ENCODE measurements around the gene PSTPIP2. TPM values are rescaled to one million over a fixed set of nuclear protein-coding genes. Genes with fewer than 3 reads are reported as not detected.

Gene PSTPIP2
- total RNA-seq, 1 experiment from 2014 or later, result 6.8 TPM

DNA sequence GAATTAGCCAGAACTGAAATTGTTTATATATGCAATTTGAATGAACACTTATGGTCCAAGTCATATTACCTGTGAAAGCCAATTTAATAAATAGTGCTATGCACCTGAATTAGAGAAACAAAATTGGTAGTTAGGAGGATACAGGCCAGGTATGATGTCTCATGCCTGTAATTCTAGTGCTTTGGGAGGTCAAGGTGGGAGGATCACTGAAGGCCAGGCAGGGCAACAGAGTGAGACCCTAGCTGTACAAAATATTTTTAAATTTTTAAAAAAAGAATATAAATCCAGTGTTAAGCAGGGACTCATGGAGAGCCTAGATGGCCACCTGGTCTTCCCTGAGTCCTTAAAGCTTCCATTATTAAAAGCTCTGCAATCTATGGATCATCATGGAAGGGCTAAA is 7.3 kb upstream of the PSTPIP2 start:
- DNase-seq, result no peak
- no peak overlapping the region for H3K27ac ChIP-seq
- no peaks in the 10 kb centered on the region for H3K9me3 ChIP-seq (replicated peaks)
- no peaks in the 10 kb centered on the region for H3K4me1 ChIP-seq
- H3K36me3 ChIP-seq, result peaks cover 20% of the 10 kb centered on the region
- H3K27me3 ChIP-seq, result no peaks in the 10 kb centered on the region
- H3K4me3 ChIP-seq, result no peak overlapping the region

DNA sequence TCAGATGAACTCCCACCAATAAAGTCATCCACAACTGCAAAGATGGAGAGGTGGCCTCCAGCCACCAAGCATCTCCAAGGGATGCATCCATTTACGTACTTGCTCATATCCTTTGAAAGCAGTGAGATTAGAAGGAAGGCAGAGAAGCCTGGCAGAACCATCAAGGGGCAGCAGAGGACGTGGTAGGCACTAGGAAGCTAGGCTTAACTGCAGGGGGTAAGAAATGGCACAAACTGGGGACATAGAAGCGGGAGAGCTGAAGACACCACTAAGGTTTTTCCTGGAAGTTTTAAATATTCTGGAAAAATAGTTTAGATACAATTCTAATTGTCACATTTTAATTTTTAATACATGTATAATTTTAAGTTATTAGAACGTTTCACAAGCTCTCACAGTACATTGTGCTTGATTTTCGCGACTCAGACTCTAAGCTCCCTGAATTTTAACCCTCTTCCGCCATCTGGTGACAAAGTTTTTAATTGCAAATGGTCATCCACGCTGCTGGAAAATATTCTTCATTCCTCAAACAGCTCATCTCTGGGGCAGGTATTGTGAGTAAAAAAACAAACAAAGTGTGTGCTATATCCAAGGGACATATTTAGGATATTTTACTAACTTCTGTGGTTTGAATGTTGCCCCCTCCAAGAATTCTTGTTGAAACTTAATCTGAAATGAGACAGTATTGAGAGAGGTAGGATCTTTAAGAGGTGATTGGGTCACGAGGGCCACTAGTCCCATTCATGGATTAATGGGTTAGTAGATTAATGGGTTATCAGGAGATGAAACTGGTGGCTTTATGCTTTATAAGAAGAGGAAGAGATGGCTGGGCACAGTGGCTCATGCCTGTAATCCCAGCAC is 1.6 kb upstream of the PSTPIP2 start:
- no peak overlapping the region for H3K4me3 ChIP-seq
- DNase-seq, result peak in 1 of 2 experiments; percentile 64
- H3K27ac ChIP-seq, result no peak overlapping the region
- no peaks in the 10 kb centered on the region for H3K27me3 ChIP-seq
- H3K4me1 ChIP-seq, result no peaks in the 10 kb centered on the region
- H3K36me3 ChIP-seq, result no peaks in the 10 kb centered on the region
- no peaks in the 10 kb centered on the region for H3K9me3 ChIP-seq (replicated peaks)

DNA sequence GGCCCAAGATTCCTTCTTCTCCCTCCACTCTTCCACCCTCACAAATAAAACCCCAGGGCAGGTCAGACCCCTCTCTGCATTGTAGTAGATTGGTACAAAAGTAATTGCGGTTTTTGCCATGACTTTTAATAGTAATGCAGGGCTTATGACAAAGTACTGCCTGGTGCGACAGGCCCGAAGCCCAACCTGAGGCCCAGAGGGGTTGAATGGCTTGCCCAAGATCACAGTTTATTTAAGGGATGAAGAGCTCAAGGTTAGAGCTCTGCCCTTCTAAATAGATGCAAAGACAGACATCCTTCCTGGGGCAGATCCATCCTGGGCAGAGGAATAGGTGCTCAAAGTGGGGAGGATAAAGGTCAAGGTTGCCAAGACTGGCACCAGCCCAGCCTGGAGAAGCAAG is 899 bp upstream of the PSTPIP2 start:
- Histone ChIP-seq H3K27me3 (no peaks in the 10 kb centered on the region), H3K27ac (no peak overlapping the region), H3K36me3 (no peaks in the 10 kb centered on the region), H3K9me3 (replicated peaks) (no peaks in the 10 kb centered on the region), H3K4me1 (no peaks in the 10 kb centered on the region), H3K4me3 (no peak overlapping the region)
- DNase-seq, result no peak

DNA sequence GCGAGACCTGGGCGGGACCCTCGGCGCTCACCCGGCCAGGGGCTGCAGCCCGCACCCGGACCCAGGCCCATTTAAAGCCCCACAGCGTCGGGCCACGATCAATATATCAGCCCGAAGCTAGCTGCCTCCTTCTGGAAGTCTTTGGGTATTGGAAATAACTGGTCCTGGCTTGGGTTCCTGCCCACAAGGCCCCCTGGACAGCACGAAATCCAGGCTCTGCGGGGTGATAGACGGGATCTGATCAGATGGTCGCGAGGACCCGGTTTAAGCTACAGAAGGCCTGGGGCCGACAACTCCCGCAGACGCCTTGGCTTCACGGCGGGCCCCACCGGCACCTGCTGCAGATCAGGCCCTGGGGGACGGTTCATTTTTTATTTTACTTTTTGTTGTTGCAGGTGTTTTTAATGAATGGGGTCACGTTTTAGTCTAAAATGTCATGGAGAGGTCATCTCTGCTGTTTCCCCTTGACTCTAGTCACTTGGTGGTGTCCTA is 362 bp upstream of the PSTPIP2 start:
- DNase-seq, result no peak
- H3K4me1 ChIP-seq, result no peaks in the 10 kb centered on the region
- H3K27ac ChIP-seq, result no peak overlapping the region; the same call in 1 of the 2 replicates

DNA sequence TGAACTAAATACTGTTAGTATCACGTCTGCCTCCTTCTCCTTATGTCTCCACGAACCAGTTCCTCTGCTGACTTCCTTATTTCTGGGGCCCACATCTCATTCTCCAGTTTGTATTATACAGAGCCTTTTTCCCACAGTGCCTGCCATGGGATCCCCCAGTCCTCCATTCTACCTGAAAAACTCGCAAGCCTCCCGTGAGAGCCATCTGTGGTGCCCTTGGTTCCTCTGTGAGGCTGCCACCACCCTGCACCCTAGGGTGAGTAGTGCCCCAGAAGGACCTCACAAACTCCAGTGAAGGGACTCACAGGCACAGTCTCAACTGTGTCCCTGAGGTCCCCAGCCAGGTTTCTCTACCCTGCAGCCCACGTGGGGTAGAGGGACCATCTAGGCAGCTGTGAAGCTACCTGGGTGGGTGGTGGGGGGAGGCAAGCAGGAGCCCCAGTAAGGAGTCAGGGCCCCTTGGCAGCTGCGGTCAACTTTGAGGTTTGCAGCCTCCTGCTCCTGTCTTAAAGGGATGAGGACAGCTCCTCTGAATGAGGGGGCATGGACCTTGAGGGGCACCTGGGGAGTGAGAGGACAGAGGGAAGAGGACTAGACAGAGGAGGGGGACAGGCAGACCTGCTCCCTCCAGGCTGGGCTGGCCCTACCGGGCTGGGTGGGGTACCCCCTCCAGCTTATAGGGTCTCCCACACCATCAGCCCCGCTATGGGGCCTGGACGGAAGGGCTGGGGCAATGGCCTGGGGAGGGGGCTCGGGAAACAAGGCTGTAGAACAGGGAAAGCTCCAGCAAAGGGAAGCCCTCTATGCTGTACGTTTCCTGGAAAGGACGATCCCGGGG is 1.0 kb downstream of the PSTPIP2 start:
- H3K4me3 ChIP-seq, result peak overlapping the region; percentile 82
- no peak overlapping the region for H3K27ac ChIP-seq
- no peaks in the 10 kb centered on the region for H3K27me3 ChIP-seq
- DNase-seq, result peak in 1 of 2 experiments; percentile 13
- H3K36me3 ChIP-seq, result no peaks in the 10 kb centered on the region
- H3K4me1 ChIP-seq, result no peaks in the 10 kb centered on the region
- H3K9me3 ChIP-seq (replicated peaks), result no peaks in the 10 kb centered on the region

More for the DNA sequence above, 362 bp upstream of the PSTPIP2 start:
- Histone ChIP-seq H3K4me3 (peak overlapping the region; percentile 82), H3K36me3 (no peaks in the 10 kb centered on the region), H3K9me3 (replicated peaks) (no peaks in the 10 kb centered on the region), H3K27me3 (no peaks in the 10 kb centered on the region)

DNA sequence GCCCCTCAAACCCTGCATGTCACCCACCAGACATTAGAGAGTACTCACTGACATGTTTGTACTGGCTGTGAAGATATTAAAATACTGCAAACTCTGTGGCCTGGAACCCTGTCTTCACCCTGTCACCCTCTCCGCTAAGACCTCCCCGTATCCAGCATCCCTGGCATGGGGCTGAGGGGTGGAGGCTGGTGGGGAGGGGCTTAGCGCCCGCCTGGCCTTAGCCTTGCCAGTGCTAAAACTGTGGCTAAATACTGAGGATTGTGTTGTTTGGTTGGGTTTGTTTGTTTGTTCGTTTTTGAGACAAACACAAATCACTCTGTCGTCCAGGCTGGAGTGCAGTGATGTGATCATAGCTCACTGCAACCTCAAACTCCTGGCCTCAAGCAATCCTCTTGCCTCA is 1.8 kb downstream of the PSTPIP2 start:
- DNase-seq, result no peak
- Histone ChIP-seq H3K4me3 (no peak overlapping the region), H3K36me3 (no peaks in the 10 kb centered on the region), H3K4me1 (no peaks in the 10 kb centered on the region), H3K27me3 (no peaks in the 10 kb centered on the region), H3K9me3 (replicated peaks) (no peaks in the 10 kb centered on the region), H3K27ac (no peak overlapping the region)

DNA sequence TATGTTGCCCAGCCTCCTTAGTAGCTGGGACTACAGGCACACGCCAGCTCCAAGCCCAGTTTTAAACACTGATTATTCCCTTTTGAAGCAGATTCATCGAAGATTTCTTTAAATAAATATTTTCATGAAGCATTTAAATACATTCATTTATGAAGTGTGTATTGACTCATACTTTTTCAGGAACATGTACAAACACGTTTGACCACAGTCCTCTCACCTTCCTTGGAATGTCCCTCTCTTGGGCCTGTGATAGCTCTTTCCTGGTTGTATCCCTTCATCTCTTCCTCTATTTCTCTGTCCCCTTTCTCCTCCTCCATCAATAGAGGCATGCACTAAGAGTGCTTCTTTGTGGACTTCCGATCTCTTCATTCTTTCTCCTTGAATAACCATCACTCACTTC is 2.5 kb downstream of the PSTPIP2 start:
- DNase-seq, result no peak
- H3K27ac ChIP-seq, result no peak overlapping the region
- H3K36me3 ChIP-seq, result no peaks in the 10 kb centered on the region
- H3K9me3 ChIP-seq (replicated peaks), result no peaks in the 10 kb centered on the region
- H3K27me3 ChIP-seq, result no peaks in the 10 kb centered on the region
- H3K4me1 ChIP-seq, result no peaks in the 10 kb centered on the region
- H3K4me3 ChIP-seq, result no peak overlapping the region

DNA sequence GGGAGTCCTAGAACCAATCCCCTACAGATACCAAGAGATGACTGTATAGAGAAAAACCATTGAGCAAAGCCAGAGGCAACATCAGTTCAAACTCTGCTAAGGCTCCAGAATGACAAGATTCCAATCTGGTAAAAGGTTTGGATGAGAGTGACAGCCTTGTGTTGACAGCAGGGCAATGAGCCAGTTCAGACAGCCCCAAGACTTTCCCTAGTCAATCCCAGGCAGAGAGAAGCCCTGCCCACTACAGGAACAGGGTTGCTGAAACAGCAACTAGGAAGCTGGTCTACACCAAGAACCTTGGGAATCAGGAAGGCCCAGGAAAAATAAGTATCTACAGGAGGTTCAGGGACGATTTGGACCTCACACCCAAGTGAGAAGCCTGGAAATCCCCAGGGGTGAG is 3.3 kb downstream of the PSTPIP2 start:
- no peak overlapping the region for H3K4me3 ChIP-seq
- no peaks in the 10 kb centered on the region for H3K4me1 ChIP-seq
- no peaks in the 10 kb centered on the region for H3K9me3 ChIP-seq (replicated peaks)
- DNase-seq, result no peak
- H3K27ac ChIP-seq, result no peak overlapping the region
- no peaks in the 10 kb centered on the region for H3K36me3 ChIP-seq
- H3K27me3 ChIP-seq, result no peaks in the 10 kb centered on the region

DNA sequence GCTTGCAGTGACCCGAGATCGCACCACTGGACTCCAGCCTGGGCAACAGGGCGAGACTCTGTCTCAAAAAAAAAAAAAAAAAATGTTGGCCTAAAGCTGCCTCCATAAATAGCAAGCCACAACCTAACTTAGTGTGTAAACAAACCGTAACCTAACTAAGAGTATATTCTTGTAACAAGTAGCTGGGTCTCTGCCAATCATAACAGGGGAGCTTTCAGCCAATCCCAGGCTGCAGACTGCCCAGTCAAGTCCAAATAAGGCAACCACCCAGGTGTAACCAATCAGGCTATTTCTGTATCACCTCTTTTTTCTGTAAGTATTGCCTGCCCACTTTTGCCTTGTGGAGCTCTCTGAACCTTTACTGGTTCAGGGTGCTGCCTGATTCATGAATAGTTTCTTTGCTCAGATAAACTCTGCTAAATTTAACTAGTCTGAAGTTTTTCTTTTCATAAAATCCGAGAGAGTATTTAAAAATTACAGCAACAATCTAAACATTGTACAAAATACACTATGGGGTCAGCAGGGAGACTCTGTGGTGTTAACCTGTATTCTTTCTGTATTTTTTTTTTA is 4.5 kb downstream of the PSTPIP2 start:
- DNase-seq, result peak in 1 of 2 experiments; percentile 32
- Histone ChIP-seq H3K9me3 (replicated peaks) (no peaks in the 10 kb centered on the region), H3K4me1 (no peaks in the 10 kb centered on the region)

DNA sequence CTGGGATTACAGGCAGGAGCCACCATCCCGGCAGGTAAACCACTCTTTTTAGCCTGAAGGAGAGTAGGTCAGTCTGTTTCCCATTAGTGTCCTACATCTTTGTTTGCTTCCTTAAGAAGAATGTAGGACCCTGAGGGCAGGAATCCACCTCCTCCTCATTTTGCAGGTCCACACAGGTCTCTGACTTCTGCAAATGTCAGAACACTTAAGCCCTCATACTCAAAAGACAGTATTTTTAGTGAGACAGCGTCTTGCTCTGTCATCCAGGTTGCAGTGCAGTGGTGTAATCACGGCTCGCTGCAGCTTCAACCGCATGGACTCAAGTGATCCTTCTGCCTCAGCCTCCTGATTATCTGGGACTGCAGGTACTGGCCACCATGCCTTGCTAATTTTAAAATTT is 9.3 kb downstream of the PSTPIP2 start:
- Histone ChIP-seq H3K27ac (no peak overlapping the region), H3K4me3 (no peak overlapping the region), H3K9me3 (replicated peaks) (no peaks in the 10 kb centered on the region), H3K4me1 (no peaks in the 10 kb centered on the region), H3K27me3 (no peaks in the 10 kb centered on the region), H3K36me3 (no peaks in the 10 kb centered on the region)
- DNase-seq, result no peak

More for the DNA sequence above, 4.5 kb downstream of the PSTPIP2 start:
- no peaks in the 10 kb centered on the region for H3K27me3 ChIP-seq
- no peak overlapping the region for H3K4me3 ChIP-seq
- no peaks in the 10 kb centered on the region for H3K36me3 ChIP-seq
- H3K27ac ChIP-seq, result no peak overlapping the region

DNA sequence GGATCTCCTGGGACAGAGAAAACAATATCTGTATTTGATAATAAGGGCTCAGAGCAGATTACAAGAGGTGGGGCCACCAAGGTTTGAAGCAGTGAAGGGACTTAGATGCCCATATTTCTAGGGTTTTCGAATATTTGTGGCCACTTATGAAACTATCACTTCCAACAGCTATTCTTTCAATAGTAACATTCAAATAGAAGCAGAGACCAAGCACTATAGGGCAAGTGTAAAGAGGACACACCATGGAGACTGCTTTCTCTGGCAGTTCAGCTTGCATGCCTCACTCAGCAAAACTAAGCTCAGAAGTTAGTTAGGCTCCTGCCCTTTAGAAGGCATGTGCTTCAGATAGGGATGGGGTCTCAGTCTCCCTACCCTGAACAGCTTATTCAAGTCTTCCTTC is 10.3 kb downstream of the PSTPIP2 start:
- H3K4me1 ChIP-seq, result no peaks in the 10 kb centered on the region
- DNase-seq, result no peak
- no peaks in the 10 kb centered on the region for H3K9me3 ChIP-seq (replicated peaks)
- no peaks in the 10 kb centered on the region for H3K27me3 ChIP-seq
- no peaks in the 10 kb centered on the region for H3K36me3 ChIP-seq
- no peak overlapping the region for H3K27ac ChIP-seq
- H3K4me3 ChIP-seq, result no peak overlapping the region

DNA sequence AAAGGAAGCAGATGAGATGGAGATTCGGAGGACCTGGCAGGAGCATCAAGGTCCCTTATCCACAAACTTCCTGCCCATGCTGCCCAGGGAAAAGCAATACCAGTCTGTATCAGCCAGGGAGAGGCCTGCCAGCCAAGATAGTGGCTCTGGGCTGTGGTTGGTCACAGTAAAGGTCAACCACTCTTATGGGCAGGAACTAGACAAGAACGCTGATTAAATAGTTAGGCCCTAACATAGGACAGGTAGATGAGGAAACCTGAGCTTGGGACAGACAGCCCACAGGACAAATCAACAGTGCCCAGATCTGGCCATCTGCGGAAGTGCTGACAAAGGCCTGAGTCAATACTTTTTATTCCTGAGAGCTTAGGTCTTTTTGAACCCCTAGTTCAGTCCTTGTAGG is 10.7 kb downstream of the PSTPIP2 start:
- no peaks in the 10 kb centered on the region for H3K27me3 ChIP-seq
- H3K36me3 ChIP-seq, result no peaks in the 10 kb centered on the region
- no peak overlapping the region for H3K4me3 ChIP-seq
- no peak overlapping the region for H3K27ac ChIP-seq
- no peak for DNase-seq
- no peaks in the 10 kb centered on the region for H3K9me3 ChIP-seq (replicated peaks)
- H3K4me1 ChIP-seq, result no peaks in the 10 kb centered on the region

DNA sequence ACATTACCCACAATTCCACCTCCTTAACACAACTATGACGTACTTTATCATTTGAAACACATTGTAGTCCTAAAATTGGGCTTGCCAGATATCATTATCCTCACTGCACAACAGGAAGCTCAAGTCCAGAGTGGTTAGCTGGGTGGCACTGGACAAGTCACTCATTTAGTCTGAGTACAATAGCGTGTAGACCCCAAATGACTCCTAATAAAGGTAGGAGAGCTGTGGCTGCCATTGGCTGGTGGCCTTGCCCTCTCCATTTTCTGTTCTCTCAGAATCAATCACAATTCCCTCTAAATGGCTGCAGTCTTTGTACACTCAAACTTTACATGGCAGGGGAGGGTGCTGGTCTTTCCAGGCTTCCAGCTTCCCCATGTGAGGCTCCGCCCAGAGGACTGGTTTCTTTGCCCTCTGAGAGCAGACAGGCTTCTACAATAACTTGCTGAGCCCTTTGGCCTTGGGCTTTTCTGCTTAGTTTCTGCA is 11.7 kb downstream of the PSTPIP2 start:
- Histone ChIP-seq H3K36me3 (no peaks in the 10 kb centered on the region), H3K27ac (no peak overlapping the region), H3K9me3 (replicated peaks) (no peaks in the 10 kb centered on the region), H3K4me1 (no peaks in the 10 kb centered on the region), H3K27me3 (no peaks in the 10 kb centered on the region), H3K4me3 (no peak overlapping the region)
- DNase-seq, result no peak

DNA sequence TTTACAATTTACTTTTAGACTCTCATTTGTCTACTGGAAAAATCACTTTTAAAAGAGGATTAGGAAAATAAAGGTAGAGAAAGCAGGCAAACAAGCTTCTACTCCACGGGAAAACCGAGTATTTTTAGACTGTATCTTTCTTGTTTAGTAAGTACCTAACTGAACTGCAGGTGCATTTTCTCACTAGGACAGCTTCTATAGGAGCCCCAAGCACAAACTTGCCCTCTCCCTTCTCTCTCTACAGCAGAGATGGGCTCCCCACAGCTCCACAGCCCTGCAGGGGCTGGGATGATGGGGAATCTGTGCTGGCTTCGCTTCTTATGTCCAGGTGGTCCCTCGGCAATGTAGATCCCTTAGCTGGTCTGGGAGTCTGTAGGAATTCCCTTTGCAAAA is 16.2 kb downstream of the PSTPIP2 start:
- DNase-seq, result no peak

More for the DNA sequence above, 16.2 kb downstream of the PSTPIP2 start:
- no peaks in the 10 kb centered on the region for H3K9me3 ChIP-seq (replicated peaks)
- H3K27ac ChIP-seq, result no peak overlapping the region
- H3K36me3 ChIP-seq, result no peaks in the 10 kb centered on the region
- no peaks in the 10 kb centered on the region for H3K4me1 ChIP-seq
- H3K4me3 ChIP-seq, result no peak overlapping the region
- no peaks in the 10 kb centered on the region for H3K27me3 ChIP-seq

All from SJCRH30 (cell line).